Erythroblast (primary cell): ENCODE measurements around the gene FCHSD2.

Experiments
- GATA1 ChIP-seq: IDR thresholded peaks from 2 replicates; pipeline ENCODE4 v1.6.1; 2011; ENCODE audit warnings: low read depth, mild to moderate bottlenecking, control low read depth, low read length, moderate library complexity
- POLR2A ChIP-seq: IDR thresholded peaks from 2 replicates; pipeline ENCODE4 v1.6.1; 2011; ENCODE audit warnings: mild to moderate bottlenecking, low read length

DNA sequence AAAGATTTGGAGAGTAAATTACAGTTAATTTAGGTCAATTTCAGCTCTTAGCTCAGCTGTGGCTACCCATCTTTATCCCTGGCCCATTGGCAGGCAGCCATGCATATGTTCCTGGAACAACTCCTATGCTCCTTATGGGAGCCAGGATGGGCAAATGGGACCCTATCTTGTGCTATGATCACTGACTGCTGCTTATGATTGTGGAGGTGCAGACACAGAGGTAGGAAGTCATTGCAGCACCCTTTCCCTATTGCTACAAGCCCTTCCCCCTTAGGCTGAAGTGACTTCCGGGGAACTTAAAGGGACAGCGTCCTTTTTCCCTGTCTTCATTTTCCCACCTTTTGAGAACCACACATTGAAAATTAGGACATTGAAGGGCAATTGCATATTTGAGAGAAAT is 112.7 kb downstream of the FCHSD2 start:
- no peak for TF ChIP-seq GATA1
- TF ChIP-seq POLR2A: no peak
